ENCODE results near the gene ST3GAL3.

ST3GAL3 gene

DNA sequence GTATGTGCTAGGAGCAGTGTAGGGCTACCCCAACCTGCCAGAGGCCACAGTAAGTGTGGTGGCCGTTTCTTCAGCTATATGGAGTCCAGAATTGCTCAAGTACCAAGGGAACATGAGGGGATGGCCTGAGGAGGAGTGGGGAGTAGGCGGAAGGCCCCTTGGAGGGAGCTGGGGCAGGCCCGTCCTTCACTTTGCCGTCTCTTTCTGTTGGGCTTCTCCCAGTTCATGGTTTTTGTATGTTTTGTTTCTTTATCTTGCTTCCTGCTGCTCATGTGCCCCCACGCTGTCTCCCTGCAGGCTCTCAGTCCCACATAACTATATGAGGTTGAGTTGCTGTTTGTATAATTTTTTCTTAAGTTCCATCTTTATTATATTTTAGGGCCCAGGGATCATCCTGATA is 256.6 kb downstream of the ST3GAL3 start:
- no peak overlapping the region for H3K4me3 ChIP-seq (ENCODE audit: low read depth, low read length)
- DNase-seq (ENCODE audit: low read depth) = no peak

DNA sequence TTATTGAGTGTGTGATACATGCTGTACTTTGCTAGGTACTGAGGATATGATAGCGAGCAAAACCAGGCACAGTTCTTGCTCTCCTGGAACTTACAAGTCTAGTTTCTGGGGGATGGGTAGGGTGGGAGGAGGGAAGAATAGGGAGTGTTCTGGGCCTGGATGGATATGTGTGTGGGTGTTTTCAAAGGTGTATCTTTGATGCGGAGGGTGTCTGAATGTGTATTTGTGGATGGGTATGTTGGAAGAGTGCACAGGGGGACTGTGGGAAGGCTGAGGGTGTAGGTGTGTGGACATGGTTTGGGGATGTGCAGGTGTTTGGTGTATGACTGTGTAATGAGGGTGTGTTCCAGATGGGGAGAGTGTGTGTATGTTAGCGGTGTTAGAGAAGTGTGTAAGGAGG is 258.0 kb downstream of the ST3GAL3 start:
- no peak overlapping the region for H3K4me3 ChIP-seq (ENCODE audit: low read depth, low read length)
- DNase-seq (ENCODE audit: low read depth) = no peak

DNA sequence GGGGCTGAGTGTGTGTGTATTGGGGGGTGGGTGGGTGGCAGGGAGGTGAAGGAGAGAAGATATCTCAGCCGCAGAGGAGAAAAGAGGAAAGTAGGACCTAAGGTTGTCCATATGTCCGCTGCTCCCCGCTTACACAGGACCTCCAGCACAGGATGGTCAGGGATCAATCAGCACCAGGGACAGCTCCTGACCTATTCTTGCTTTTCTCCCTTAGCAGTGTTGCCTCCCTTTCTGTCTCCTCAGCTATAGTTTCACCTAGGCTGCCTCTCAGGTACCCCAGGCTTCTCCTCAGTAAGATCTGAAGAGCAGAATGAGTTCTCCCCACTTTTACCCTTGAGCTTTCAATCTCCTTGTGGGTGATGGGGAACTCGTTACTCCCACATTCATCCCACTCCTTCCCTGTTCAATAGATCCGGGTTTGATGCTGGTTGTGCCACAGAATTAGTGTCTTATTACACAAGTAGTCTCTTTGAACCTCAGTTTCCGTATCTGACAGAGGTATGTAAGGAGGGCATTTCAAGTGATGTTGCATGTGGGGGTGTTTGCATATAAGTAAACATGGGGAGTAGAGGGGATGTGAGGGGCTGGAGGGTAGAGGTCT is 261.1 kb downstream of the ST3GAL3 start:
- no peak overlapping the region for H3K4me3 ChIP-seq (ENCODE audit: low read depth, low read length)
- DNase-seq (ENCODE audit: low read depth) = no peak

DNA sequence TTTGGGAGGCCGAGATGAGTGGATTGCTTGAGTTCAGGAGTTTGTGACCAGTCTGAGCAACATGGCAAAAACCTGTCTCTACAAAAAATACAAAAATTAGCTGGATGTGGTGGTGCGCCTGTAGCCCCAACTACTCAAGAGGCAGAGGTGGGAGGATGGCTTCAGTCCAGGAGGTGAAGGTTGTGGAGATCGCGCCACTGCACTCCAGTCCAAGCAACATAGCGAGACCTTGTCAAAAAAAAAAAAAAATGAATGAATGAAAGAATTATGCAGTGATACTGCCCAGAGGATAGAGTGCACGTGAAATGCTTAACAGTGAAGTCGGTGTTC is 262.0 kb downstream of the ST3GAL3 start:
- no peak for DNase-seq (ENCODE audit: low read depth)
- peak overlapping the region; percentile 18 for H3K4me3 ChIP-seq (ENCODE audit: low read depth, low read length)

DNA sequence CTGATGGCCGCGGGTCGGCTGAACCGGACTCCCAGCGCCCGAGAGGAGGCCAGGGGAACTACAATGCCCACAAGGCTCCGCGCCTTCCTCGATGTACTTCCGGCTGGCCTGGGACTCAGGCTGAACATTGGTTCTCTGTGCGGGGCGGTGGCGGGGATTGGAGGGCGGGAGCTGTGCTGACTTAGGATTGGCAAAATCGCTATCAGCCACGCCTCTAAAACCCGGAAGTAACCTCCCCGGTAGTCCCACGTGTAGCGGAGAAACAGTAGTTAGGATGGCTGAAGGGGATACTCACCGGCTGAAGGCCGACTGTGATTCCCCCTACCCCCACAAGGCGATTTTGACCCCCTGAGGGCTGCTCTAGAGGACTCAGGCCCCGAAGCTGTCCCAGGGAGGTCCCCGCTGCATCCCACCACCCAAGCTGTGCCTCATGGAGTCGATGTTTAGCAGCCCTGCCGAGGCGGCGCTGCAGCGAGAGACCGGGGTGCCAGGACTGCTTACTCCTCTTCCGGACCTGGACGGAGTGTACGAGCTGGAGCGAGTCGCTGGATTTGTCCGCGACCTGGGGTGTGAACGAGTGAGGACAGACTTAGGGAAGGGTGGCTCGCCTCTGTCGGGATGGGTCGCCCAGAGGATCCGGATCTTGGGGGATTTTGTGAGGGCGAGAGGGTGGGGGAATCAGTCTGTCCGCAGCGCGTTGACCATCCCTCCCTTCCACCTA is 262.6 kb downstream of the ST3GAL3 start, which contains the start of gene DPH2:
DPH2 (plus strand) TSS at position 265 of the 721 bp plus-strand sequence; CDS start at position 431, 166 bp downstream.
- peak within 1 kb of the TSS; percentile 98 for H3K4me3 ChIP-seq (ENCODE audit: low read depth, low read length)
- DNase-seq (ENCODE audit: low read depth) = peak; percentile 89

DNA sequence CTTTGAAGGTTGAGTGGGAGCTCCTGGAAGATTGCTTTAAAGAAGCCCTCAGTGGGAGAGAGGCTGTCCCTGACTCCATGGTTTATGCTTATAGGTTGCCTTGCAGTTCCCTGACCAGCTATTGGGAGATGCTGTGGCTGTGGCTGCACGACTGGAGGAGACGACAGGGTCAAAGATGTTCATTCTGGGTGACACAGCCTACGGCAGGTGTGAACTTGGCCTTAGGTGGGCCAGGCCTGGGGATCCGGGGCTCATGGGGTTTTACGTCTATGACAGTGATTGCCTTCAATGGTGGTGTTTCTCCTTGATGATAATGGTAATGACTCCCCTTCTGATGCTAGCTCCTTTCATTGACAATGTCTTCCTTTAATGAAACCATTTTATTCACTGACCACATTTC is 263.2 kb downstream of the ST3GAL3 start:
- DNase-seq (ENCODE audit: low read depth) = no peak
- H3K4me3 ChIP-seq (ENCODE audit: low read depth, low read length) = peak overlapping the region; percentile 98

DNA sequence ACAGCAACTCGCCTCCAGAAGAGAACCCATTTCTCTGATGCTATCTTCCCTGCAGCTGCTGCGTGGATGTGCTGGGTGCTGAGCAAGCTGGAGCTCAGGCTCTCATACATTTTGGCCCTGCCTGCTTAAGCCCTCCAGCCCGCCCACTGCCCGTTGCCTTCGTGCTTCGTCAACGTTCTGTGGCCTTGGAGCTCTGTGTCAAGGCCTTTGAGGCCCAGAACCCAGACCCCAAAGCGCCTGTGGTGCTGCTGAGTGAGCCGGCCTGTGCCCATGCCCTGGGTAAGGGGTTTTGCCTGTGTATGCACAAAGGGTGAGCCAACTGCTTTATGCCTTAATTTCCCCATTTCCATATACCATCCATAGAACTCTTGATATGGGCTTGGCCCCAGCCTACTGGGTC is 263.6 kb downstream of the ST3GAL3 start:
- peak overlapping the region; percentile 98 for H3K4me3 ChIP-seq (ENCODE audit: low read depth, low read length)

DNA sequence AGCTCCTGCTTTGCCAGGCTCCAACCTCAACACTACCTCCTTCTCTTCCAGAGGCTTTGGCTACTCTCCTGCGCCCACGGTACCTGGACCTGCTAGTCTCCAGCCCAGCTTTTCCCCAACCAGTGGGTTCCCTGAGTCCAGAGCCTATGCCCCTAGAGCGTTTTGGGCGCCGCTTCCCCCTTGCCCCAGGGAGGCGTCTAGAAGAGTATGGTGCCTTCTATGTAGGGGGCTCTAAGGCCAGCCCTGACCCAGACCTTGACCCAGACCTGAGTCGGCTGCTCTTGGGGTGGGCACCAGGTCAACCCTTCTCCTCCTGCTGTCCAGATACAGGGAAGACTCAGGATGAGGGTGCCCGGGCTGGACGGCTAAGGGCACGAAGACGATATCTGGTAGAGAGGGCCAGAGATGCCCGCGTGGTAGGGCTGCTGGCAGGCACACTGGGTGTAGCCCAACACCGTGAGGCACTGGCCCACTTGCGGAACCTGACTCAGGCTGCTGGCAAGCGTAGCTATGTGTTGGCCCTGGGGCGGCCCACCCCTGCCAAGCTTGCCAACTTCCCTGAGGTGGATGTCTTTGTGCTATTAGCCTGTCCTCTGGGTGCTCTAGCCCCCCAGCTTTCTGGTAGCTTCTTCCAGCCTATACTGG is 264.1 kb downstream of the ST3GAL3 start:
- H3K4me3 ChIP-seq (ENCODE audit: low read depth, low read length) = no peak overlapping the region
- no peak for DNase-seq (ENCODE audit: low read depth)

More for the DNA sequence above, 263.6 kb downstream of the ST3GAL3 start:
- no peak for DNase-seq (ENCODE audit: low read depth)

DNA sequence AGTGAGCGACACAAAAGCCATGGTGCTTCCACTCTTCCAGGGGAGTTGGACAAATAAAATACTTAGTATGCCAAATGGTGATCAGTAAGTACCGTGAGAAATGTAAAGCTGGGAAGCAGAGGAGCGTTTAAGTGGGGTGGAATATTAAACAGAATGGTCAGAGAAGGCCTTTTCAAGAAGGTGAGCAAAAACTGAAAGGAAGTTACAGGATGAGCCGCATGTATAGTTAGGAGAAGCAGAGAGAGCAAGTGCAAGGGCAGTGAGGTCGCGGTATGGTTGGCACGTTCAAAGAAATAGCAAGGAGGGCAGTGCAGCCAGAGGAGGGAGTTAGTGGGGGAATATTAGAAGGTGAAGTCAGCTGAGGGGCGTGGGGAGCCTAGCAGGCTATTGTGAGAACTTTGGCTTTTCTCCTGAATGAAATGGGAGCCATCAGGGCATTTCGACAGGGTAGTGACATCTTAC is 266.7 kb downstream of the ST3GAL3 start:
- DNase-seq (ENCODE audit: low read depth) = no peak
- peak overlapping the region; percentile 94 for H3K4me3 ChIP-seq (ENCODE audit: low read depth, low read length)

DNA sequence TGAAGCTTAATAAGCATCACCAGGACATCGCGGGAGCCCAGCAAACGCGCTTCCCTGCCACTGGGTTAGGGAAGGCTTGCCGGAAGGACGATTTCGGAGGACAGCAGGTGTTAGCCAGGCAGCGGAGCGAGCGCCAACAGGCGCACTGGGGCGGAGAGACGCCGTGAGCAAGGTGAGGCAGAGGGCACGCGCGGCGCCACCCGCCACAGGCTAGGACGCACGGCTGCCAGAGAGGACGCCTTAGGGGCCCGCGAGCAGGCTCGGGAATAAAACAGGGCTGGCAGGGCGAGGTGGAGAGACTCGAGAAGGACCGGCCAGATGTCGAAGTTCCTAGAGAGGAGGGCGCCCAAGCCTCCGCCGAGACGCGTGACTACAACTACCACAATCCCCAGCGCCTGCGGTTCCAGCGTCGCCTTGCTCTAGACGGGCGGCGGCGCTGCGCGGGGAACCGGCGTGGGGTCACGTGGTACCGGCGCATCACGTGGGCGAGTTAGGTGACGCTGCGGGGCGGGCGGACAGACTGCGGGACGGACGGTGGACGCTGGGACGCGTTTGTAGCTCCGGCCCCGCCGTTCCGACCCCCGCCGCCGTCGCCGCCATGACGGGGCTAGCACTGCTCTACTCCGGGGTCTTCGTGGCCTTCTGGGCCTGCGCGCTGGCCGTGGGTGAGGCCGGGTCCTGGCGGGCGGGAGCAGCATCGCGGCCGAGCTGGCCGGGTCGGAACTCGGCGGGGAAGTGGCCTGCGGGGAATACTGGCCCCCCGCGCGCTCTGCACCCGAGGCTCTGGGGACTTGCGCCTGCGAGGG is 267.3 kb downstream of the ST3GAL3 start, which contains the start of gene ATP6V0B:
ATP6V0B (plus strand) TSS at position 518 of the 806 bp plus-strand sequence; CDS start at position 599, 81 bp downstream.
- H3K4me3 ChIP-seq (ENCODE audit: low read depth, low read length) = peak within 1 kb of the TSS; percentile 94
- peak; percentile 78 for DNase-seq (ENCODE audit: low read depth)

DNA sequence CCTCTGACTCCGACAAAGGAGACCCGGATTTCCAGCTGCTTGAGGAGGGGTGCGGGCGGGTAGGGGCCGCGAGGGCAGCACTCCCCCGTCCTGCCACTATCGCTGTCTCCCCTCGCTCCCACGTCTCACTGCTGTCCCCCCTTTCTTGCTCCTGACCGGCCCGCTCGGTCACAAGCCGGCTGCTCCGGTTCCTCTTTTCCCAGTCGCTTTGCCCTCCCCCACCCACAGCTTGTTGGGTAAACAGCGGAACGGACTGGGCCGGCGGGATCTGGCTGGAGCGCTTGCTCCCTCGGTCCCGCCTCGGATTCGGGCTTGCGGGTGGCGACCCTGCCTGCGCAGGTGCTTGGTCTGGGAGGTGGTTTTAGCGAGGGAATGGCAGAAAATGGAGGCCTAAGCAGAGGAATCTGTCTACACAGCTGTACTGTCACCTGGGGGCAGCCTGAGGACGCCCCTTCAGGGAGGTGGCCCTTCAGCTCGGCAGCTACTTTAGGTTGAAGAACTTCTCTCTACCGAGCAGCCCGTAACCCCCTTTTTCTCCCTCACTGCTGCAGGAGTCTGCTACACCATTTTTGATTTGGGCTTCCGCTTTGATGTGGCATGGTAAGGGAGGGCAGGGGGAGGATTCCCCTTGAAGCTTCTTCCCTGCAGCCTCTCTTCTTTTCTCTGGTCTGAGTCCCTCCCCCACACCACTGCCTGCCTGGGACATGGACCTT is 268.1 kb downstream of the ST3GAL3 start:
- no peak for DNase-seq (ENCODE audit: low read depth)
- peak overlapping the region; percentile 94 for H3K4me3 ChIP-seq (ENCODE audit: low read depth, low read length)

DNA sequence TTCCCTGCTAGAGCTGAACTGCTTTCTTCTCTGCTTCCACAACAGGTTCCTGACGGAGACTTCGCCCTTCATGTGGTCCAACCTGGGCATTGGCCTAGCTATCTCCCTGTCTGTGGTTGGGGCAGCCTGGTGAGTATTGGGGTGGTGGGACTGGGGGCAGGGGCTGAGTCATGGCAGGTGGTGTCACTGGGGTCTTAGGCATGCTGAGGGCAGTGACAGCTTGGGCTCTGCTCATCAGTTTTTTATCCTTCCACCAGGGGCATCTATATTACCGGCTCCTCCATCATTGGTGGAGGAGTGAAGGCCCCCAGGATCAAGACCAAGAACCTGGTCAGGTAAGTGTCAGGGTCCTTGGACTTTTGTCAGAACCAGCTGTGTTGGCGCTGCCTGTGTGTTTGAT is 268.7 kb downstream of the ST3GAL3 start:
- peak overlapping the region; percentile 94 for H3K4me3 ChIP-seq (ENCODE audit: low read depth, low read length)
- no peak for DNase-seq (ENCODE audit: low read depth)

DNA sequence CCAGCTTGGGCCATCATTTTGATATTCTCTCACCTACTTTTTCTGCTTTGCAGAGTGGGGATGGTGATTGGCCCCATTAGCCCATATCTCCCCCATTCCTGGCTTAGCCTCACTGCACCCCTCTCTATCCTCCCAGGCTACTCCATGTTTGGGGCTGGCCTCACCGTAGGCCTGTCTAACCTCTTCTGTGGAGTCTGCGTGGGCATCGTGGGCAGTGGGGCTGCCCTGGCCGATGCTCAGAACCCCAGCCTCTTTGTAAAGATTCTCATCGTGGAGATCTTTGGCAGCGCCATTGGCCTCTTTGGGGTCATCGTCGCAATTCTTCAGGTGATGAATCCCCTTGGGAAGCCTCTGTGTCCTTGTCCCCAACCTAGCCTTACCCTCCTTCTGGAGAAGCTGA is 269.6 kb downstream of the ST3GAL3 start:
- DNase-seq (ENCODE audit: low read depth) = no peak
- no peak overlapping the region for H3K4me3 ChIP-seq (ENCODE audit: low read depth, low read length)

DNA sequence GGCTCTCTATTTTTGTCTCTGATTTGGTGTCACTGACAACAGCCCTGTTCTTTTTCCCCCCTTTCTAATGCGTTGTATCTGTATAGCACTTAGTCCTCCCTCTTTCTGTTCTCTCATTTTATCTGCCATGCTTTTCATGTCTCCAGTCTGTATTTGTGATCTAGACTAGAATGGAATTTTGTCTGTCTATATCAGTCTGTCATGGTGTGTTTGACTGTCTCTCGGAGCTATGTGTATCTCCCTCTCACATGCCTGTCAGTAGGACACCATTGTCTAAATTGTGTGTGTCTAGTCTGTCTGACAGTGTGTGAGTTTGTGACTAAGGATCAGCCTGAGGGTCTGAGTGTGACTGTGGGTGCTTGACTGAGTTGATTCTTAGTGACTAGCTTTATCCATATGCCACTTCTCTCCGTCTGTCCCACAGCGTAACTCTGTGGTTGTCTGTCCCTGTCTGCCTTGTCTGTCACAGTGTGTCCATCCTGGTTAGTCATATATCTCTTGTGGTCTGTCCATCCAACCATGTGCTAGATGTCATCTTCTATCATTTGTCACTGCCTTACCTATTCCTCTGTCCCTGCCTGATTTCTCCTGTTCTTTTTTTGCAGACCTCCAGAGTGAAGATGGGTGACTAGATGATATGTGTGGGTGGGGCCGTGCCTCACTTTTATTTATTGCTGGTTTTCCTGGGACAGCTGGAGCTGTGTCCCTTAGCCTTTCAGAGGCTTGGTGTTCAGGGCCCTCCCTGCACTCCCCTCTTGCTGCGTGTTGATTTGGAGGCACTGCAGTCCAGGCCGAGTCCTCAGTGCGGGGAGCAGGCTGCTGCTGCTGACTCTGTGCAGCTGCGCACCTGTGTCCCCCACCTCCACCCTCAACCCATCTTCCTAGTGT is 270.3 kb downstream of the ST3GAL3 start:
- no peak for DNase-seq (ENCODE audit: low read depth)
- H3K4me3 ChIP-seq (ENCODE audit: low read depth, low read length) = no peak overlapping the region

DNA sequence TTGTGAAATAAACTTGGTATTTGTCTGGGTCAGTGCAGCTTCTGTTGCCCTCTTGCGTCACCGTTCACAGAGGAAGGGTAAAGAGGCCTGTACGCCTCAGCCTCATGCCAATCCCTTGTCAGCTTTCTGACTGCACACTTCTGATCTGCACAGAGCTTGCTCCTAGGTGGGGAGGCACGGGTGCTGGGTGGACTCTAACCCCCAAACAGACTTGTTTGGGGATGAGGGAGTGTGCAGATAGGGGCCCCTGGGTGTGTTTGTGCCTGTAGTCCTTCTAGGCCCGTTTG is 270.9 kb downstream of the ST3GAL3 start:
- no peak for DNase-seq (ENCODE audit: low read depth)
- H3K4me3 ChIP-seq (ENCODE audit: low read depth, low read length) = peak overlapping the region; percentile 62

DNA sequence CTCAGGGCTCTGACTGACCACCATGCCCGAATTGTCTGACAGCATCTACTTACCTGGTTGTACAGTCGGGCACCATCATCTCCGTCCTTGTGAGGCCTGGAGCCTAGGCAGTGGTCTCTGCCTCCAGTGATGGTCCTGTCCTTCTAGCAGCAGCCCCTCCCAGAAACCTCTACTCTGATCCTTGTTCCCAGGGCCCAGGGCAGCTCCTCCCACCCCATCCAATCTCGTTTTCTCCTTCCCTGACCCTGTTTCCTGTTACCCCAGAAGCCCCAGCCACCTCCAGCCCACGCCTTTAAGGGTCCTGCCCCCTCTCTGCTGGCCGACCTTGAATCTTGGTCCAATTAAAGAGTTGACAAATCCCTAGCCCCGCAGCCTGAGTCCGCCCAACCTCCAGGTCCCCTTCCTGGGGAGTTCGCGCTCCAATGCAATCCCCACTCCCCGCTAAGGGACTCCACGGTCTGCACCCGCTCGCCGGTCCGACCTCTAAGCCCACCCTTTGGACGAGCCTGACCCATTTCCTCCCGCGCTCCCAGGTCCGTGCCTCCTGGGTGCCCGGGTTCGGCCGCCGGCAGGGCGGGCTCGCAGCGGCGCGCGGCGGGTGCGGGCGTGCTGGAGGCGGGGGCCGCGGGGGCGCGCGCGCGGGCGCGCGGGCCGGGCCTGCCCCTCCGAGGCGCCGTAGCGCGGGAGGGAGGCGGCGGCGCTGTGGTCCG is 271.4 kb downstream of the ST3GAL3 start, which contains the start of gene B4GALT2:
B4GALT2 (plus strand) TSS at position 660 of the 710 bp plus-strand sequence. CDS start 1,951 bp downstream, outside the sequence.
- no peak for DNase-seq (ENCODE audit: low read depth)

DNA sequence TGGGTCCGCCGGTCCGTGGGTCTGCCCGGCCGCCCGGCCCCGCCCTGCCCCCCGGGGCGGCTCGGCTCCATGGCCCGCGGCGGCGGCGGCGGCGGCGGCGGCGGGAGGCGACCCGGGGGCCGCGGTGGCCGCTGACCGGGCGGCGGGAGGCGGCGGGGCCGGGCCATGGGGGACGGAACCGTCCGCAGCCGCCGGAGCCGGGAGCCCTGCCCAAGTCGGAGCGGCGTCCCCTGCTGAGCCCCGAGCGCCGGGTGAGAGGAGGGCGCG is 271.9 kb downstream of the ST3GAL3 start:
- no peak for DNase-seq (ENCODE audit: low read depth)
- peak overlapping the region; percentile 60 for H3K4me3 ChIP-seq (ENCODE audit: low read depth, low read length)

More for the DNA sequence above, 271.4 kb downstream of the ST3GAL3 start, which contains the start of gene B4GALT2:
- H3K4me3 ChIP-seq (ENCODE audit: low read depth, low read length) = peak within 1 kb of the TSS; percentile 62

Data from skeletal muscle cell (primary cell).